Activated CD8-positive, alpha-beta T cell treated with anti-CD3 and anti-CD28 coated beads for 36 hours (primary cell): Measurements from ENCODE around the gene DBH. TPM values are rescaled to one million over a fixed set of nuclear protein-coding genes. Genes with fewer than 3 reads are reported as not detected.

ENCODE experiments used
- ATAC-seq: fragments of 200-7000 bp; cut with Tn5 transposase; one replicate; pipeline ENCODE4 v1.10.0; 2021; ENCODE audit warnings: mild to moderate bottlenecking, moderate library complexity
- CTCF ChIA-PET: fragments of 350-600 bp; sonication (Branson Sonifier 250); formaldehyde crosslinking; loops from one replicate; lab custom pipeline; 2021; ENCODE audit warnings: antibody characterized with exemption; lab: Charles Lee
- POLR2A ChIA-PET: fragments of 350-600 bp; sonication (Branson Sonifier 250); formaldehyde crosslinking; loops from one replicate; lab custom pipeline; 2021; ENCODE audit warnings: antibody characterized with exemption; lab: Charles Lee
- DNase-seq: peaks from one replicate; pipeline ENCODE4 v3.0.0-alpha.2; 2020
- H3K27ac Mint-ChIP-seq: one replicate; pipeline ENCODE4 v1.8.0; 2021; ENCODE audit warnings: mild to moderate bottlenecking, mixed read lengths
- H3K27me3 Mint-ChIP-seq: one replicate; pipeline ENCODE4 v1.8.0; 2021; ENCODE audit warnings: mixed read lengths
- H3K36me3 Mint-ChIP-seq: one replicate; pipeline ENCODE4 v1.8.0; 2021; ENCODE audit warnings: low read depth, mixed read lengths
- H3K4me1 Mint-ChIP-seq: one replicate; pipeline ENCODE4 v1.8.0; 2021; ENCODE audit warnings: low read depth, mixed read lengths
- H3K4me3 Mint-ChIP-seq: one replicate; pipeline ENCODE4 v1.8.0; 2021; ENCODE audit warnings: mild to moderate bottlenecking, moderate library complexity, mixed read lengths
- H3K9me3 Mint-ChIP-seq: one replicate; pipeline ENCODE4 v1.8.0; 2021; ENCODE audit warnings: mixed read lengths
- intact Hi-C: fragments of 100-400 bp; cut with micrococcal nuclease; formaldehyde crosslinking; loops from one replicate; pipeline ENCODE4 v1.10.0; 2022
- total RNA-seq, 2 experiments: library from RNA; stranded (reverse); gene quantifications; one replicate each; pipeline ENCODE4 v1.2.3, GENCODE V29; 2021
- TF ChIP-seq, protein P1 (sequence below): fragments of 200-600 bp; IDR thresholded peaks from one replicate; pipeline ENCODE4 v1.8.0; 2022; ENCODE audit warnings: antibody characterized with exemption, mild to moderate bottlenecking

DBH gene
- total RNA-seq, 2 experiments from 2014 or later = not detected

DNA sequence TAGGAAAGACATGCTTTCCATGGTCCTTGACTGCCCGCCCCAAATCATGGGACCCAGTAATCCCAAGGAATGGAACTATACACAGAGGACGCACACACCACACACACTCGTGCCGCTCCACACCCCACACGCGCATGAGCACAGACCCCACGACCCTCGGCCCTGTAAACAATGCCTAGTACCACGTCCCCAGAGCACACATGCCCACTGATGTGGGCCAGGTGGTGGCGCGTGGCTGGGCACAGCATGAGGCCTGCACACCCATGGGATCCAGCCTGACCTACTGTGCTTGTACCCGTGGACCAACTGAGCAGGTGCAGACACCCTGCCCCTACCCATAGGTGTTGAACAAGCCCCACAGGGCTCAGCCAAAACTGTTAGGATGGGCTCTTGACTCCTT is 739 bp downstream of the DBH start:
- no peaks in the 10 kb centered on the region for H3K36me3 Mint-ChIP-seq
- POLR2A ChIA-PET = no interaction called here
- ATAC-seq (no peak), DNase-seq (no peak)
- CTCF ChIA-PET = interaction anchor here (1.7 kb wide), 1 partner anchor 47 kb away, joined by 4 read pairs; no protein-coding TSS in a partner anchor
- TF ChIP-seq, protein P1, sequence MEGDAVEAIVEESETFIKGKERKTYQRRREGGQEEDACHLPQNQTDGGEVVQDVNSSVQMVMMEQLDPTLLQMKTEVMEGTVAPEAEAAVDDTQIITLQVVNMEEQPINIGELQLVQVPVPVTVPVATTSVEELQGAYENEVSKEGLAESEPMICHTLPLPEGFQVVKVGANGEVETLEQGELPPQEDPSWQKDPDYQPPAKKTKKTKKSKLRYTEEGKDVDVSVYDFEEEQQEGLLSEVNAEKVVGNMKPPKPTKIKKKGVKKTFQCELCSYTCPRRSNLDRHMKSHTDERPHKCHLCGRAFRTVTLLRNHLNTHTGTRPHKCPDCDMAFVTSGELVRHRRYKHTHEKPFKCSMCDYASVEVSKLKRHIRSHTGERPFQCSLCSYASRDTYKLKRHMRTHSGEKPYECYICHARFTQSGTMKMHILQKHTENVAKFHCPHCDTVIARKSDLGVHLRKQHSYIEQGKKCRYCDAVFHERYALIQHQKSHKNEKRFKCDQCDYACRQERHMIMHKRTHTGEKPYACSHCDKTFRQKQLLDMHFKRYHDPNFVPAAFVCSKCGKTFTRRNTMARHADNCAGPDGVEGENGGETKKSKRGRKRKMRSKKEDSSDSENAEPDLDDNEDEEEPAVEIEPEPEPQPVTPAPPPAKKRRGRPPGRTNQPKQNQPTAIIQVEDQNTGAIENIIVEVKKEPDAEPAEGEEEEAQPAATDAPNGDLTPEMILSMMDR = no peak
- no peaks in the 10 kb centered on the region for H3K9me3 Mint-ChIP-seq
- intact Hi-C loops = no loop called here
- no peaks in the 10 kb centered on the region for H3K4me1 Mint-ChIP-seq
- H3K27me3 Mint-ChIP-seq = no peaks in the 10 kb centered on the region
- H3K27ac Mint-ChIP-seq = no peak overlapping the region
- no peak overlapping the region for H3K4me3 Mint-ChIP-seq

DNA sequence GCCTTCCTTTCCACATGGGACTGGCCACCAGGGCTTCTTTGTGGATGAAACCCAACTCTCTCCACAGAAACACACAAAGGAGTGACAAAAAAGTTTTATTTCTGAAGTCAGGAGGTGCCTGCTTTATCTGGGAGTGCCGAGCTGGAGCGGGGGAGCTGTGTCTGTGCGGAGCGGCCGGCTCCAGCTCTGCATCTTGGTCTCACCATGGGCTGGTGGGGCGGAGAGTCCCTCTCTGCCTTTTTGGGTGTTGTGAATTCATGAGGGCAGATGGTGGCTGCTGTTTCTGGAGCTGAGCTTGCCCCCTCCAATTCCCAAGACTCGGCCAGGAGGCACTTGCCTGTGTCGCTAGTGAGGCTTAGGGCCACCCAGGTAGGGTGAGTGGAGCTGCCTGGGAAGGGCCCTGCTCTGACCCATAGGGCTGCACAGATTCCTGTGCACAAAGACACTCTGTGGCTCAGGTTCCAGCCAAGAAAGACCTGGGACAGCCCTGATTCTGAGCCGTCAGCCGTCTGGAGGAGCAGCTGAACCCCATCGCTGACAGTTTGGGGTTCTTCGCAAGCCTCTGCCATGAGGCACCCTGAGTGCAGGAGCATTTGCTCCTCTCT is 1.4 kb downstream of the DBH start:
- Mint-ChIP-seq H3K4me1 (no peaks in the 10 kb centered on the region), H3K27me3 (no peaks in the 10 kb centered on the region), H3K9me3 (no peaks in the 10 kb centered on the region), H3K4me3 (no peak overlapping the region), H3K27ac (no peak overlapping the region), H3K36me3 (no peaks in the 10 kb centered on the region)
- intact Hi-C loops = no loop called here
- TF ChIP-seq, protein P1 = no peak
- ChIA-PET CTCF (no interaction called here), POLR2A (interaction anchor here (0.9 kb wide), 1 partner anchor 10 kb away, joined by 4 read pairs; no protein-coding TSS in a partner anchor)
- no peak for ATAC-seq
- DNase-seq = no peak

DNA sequence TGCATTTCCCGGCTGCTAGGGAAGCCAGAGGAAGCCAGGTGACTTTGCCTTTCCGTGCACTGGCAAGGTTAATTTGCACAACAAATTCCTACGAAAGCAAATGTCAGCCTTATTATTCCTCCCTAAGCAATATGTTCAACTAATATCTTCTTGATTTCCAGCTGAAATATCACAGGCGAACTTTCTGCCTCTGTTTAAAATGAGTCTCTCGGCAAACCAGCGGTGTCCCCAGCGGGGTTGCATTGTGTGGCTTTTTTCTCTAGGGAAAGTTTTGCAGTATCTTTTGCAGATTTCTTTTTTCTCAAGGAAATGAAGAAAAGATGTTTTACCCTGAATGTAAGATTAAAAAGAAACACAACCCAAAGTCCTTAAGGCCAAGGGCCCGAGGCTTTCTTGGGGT is 1.9 kb downstream of the DBH start:
- POLR2A ChIA-PET = interaction anchor here (0.9 kb wide), 1 partner anchor 10 kb away, joined by 4 read pairs; no protein-coding TSS in a partner anchor
- CTCF ChIA-PET = no interaction called here
- no peak overlapping the region for H3K27ac Mint-ChIP-seq
- intact Hi-C loops = no loop called here
- no peak for ATAC-seq
- TF ChIP-seq, protein P1 = no peak
- no peak for DNase-seq
- no peaks in the 10 kb centered on the region for H3K4me1 Mint-ChIP-seq
- no peaks in the 10 kb centered on the region for H3K9me3 Mint-ChIP-seq
- no peaks in the 10 kb centered on the region for H3K36me3 Mint-ChIP-seq
- H3K4me3 Mint-ChIP-seq = no peak overlapping the region
- no peaks in the 10 kb centered on the region for H3K27me3 Mint-ChIP-seq

DNA sequence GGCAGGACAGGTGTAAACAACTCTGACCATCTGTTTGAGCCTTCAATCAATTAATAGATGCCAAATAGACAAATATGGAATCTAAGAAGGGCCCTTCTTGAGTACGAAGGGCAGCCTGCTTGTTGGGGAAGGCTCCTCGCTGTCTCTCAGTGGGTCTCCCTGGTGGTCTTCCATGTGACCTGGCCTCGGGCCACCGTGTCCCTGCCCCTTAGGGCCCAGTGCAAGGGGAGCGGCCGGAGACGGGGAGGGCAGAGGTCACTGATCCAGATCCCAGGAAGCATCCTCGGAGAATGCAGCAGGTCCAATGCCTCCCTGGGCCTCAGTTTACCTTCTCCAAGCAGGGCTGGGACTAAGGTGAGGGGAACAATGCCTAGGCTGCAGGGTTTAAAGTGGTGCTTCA is 2.5 kb downstream of the DBH start:
- TF ChIP-seq, protein P1 = no peak
- ATAC-seq = no peak
- Mint-ChIP-seq H3K4me1 (no peaks in the 10 kb centered on the region), H3K9me3 (no peaks in the 10 kb centered on the region), H3K27ac (no peak overlapping the region), H3K4me3 (no peak overlapping the region), H3K27me3 (no peaks in the 10 kb centered on the region), H3K36me3 (no peaks in the 10 kb centered on the region)
- POLR2A ChIA-PET = no interaction called here
- DNase-seq = no peak
- intact Hi-C loops = no loop called here
- CTCF ChIA-PET = no interaction called here

GRCh38 chr9:133639613-133640012 is 3.5 kb downstream of the DBH start:
- Mint-ChIP-seq H3K9me3 (no peaks in the 10 kb centered on the region), H3K4me3 (no peak overlapping the region), H3K27ac (no peak overlapping the region), H3K36me3 (no peaks in the 10 kb centered on the region), H3K27me3 (no peaks in the 10 kb centered on the region), H3K4me1 (no peaks in the 10 kb centered on the region)
- intact Hi-C loops = no loop called here
- TF ChIP-seq, protein P1 = no peak
- ChIA-PET POLR2A (interaction anchor here (1.1 kb wide), 1 partner anchor 28 kb away, joined by 3 read pairs; no protein-coding TSS in a partner anchor), CTCF (no interaction called here)
- no peak for ATAC-seq
- no peak for DNase-seq
